Measurements from ENCODE around the gene MEN1. TPM values are rescaled to one million over a fixed set of nuclear protein-coding genes. Genes with fewer than 3 reads are reported as not detected.

The MEN1 gene
- total RNA-seq, 1 experiment from 2014 or later: 54.5 TPM

- intact Hi-C loops (cut with micrococcal nuclease; ENCODE audit: unreplicated experiment) (no loop called here), in situ Hi-C loops (cut with HindIII; ENCODE audit: low pct_unique_long_range_greater_than_20kb, low sequenced_read_pairs) (no loop called here)
- Histone ChIP-seq H3K36me3 (ENCODE audit: control insufficient read depth, insufficient read depth, low read length) (no peaks in the 10 kb centered on the region; the same call in 1 of the 2 replicates), H3K4me1 (ENCODE audit: control insufficient read depth, insufficient read depth, low read length) (0 out of 2 replicates have a peak, but pooled peaks cover 4% of the 10 kb centered on the region), H3K27ac (ENCODE audit: low read length) (no peak overlapping the region), H3K4me3 (ENCODE audit: low read depth in 2 of 2, low read length in 2 of 2) (no peak overlapping the region), H3K9me3 (ENCODE audit: control insufficient read depth, insufficient read depth, low read depth, low read length) (no peaks in the 10 kb centered on the region), H3K27me3 (ENCODE audit: control insufficient read depth, insufficient read depth, low read length) (no peaks in the 10 kb centered on the region)
- no peak for DNase-seq (ENCODE audit: low read depth, low spot score)
- BruUV-seq (replicated peaks): no TSS peak
- ChIA-PET CTCF (no interaction called here), POLR2A (interaction anchor here (0.5 kb wide), 1 partner anchor 173 kb away, joined by 10 read pairs; no protein-coding TSS in a partner anchor)
- TF ChIP-seq POLR2AphosphoS5 (IDR thresholded peaks at IDR 0.05; ENCODE audit: low read depth, low read length) (no peak), TCF7L2 (IDR thresholded peaks at IDR 0.05; ENCODE audit: low read depth, low read length) (no peak), SIN3A (IDR thresholded peaks at IDR 0.05; ENCODE audit: borderline replicate concordance, insufficient read depth, low read depth, low read length) (no peak), CTCF (IDR thresholded peaks at IDR 0.05) (no peak), REST (IDR thresholded peaks at IDR 0.05; ENCODE audit: insufficient read depth in 1 of 2, low read depth in 2 of 2, low read length in 1 of 2) (no peak)
- no peak for ATAC-seq
Observed at GRCh38 chr11:64796757-64797541, 13.4 kb downstream of the MEN1 start.

- POLR2A ChIA-PET: no interaction called here
Observed at GRCh38 chr11:64796047-64796756, 14.1 kb downstream of the MEN1 start.

More at GRCh38 chr11:64796047-64796756, 14.1 kb downstream of the MEN1 start:
- in situ Hi-C loops (cut with HindIII; ENCODE audit: low pct_unique_long_range_greater_than_20kb, low sequenced_read_pairs) (no loop called here), intact Hi-C loops (cut with micrococcal nuclease; ENCODE audit: unreplicated experiment) (no loop called here)
- no peaks in the 10 kb centered on the region for H3K27me3 ChIP-seq (ENCODE audit: control insufficient read depth, insufficient read depth, low read length)
- H3K27ac ChIP-seq (ENCODE audit: low read length): no peak overlapping the region
- CTCF ChIA-PET: no interaction called here
- no peak for DNase-seq (ENCODE audit: low read depth, low spot score)
- no peak for TF ChIP-seq REST (IDR thresholded peaks at IDR 0.05; ENCODE audit: insufficient read depth in 1 of 2, low read depth in 2 of 2, low read length in 1 of 2)
- TF ChIP-seq POLR2AphosphoS5 (IDR thresholded peaks at IDR 0.05; ENCODE audit: low read depth, low read length): no peak
- no peak for TF ChIP-seq TCF7L2 (IDR thresholded peaks at IDR 0.05; ENCODE audit: low read depth, low read length)
- TF ChIP-seq CTCF (IDR thresholded peaks at IDR 0.05): no peak
- H3K9me3 ChIP-seq (ENCODE audit: control insufficient read depth, insufficient read depth, low read depth, low read length): no peaks in the 10 kb centered on the region
- no peaks in the 10 kb centered on the region; the same call in 1 of the 2 replicates for H3K36me3 ChIP-seq (ENCODE audit: control insufficient read depth, insufficient read depth, low read length)
- no TSS peak for BruUV-seq (replicated peaks)
- ATAC-seq: no peak
- no peak overlapping the region for H3K4me3 ChIP-seq (ENCODE audit: low read depth in 2 of 2, low read length in 2 of 2)
- H3K4me1 ChIP-seq (ENCODE audit: control insufficient read depth, insufficient read depth, low read length): no peaks in the 10 kb centered on the region

Data from Panc1 (cell line).